Thoracic aorta (tissue), 2 donors: Measurements from ENCODE around the gene EXOC4. TPM values are rescaled to one million over a fixed set of nuclear protein-coding genes. Genes with fewer than 3 reads are reported as not detected.

Experiments
- ATAC-seq: fragments of 150-250 bp; one replicate; pipeline ENCODE4 v1.8.0; 2017; ENCODE audit warnings: low read depth; ENCODE audit not compliant: insufficient number of reproducible peaks, low FRiP score
- DNase-seq: peaks from one replicate; pipeline ENCODE4 v3.0.0-alpha.2; 2020; ENCODE audit warnings: low spot score
- H3K27ac ChIP-seq, 2 donors: fragments of 200-600 bp; sonication (generic); 1 replicate in 1 of 2; 2 replicates in 1 of 2; pipeline ENCODE4 v1.5.1; 2016; ENCODE audit warnings: mild to moderate bottlenecking in 2 of 2, moderate library complexity in 2 of 2
- H3K27me3 ChIP-seq: fragments of 200-600 bp; sonication (generic); replicated peaks from 2 replicates; pipeline ENCODE4 v1.6.0; 2016; ENCODE audit warnings: mild to moderate bottlenecking; ENCODE audit not compliant: insufficient read depth
- H3K36me3 ChIP-seq: fragments of 200-600 bp; sonication (generic); one replicate; pipeline ENCODE4 v1.5.1; 2016
- H3K4me1 ChIP-seq, 2 donors: fragments of 200-600 bp; sonication (generic); 1 replicate in 1 of 2; 2 replicates in 1 of 2; pipeline versions ENCODE4 v1.5.1 to v1.6.0; 2016; ENCODE audit warnings: low read depth in 2 of 2, mild to moderate bottlenecking in 1 of 2; ENCODE audit not compliant: control insufficient read depth in 1 of 2
- H3K4me3 ChIP-seq: fragments of 200-600 bp; sonication (generic); 2 replicates; pipeline ENCODE4 v1.5.1; 2016; ENCODE audit warnings: mild to moderate bottlenecking
- H3K9me3 ChIP-seq: fragments of 200-600 bp; sonication (generic); 2 replicates; pipeline ENCODE4 v1.5.1; 2016
- total RNA-seq, 2 donors: library from RNA; depleted of rRNA; stranded (reverse); fragments of >200 nt; gene quantifications; one replicate each; pipeline versions ENCODE4 v1.1.0 to v1.2.3, GENCODE V29; 2016
- TF ChIP-seq, protein P1 (sequence below): fragments of 200-600 bp; sonication (generic); IDR thresholded peaks from one replicate; pipeline ENCODE4 v1.5.1; 2019; ENCODE audit warnings: antibody characterized with exemption

The EXOC4 gene
- total RNA-seq, 2 donors from 2014 or later = 65.3 to 72.8 TPM

DNA sequence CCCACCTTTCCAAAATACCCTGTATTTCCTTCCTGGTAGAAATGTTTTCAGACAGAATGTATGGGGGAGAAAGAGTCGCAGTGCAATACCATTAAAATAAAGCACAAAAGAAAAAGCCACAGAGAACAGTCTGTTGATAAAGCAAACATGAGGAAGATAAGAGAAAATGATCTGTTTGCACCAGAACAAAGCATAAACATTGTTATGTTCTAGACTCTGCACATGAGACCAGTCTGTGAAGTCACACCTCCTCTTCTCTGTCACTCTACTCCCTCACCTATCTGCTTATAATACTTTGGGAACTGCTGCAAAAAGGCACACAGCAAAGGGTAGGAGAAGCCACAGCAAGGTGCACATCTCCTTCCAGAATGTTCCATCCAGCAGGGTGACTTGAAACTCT, 807.0 kb downstream of the EXOC4 start:
- TF ChIP-seq, protein P1, sequence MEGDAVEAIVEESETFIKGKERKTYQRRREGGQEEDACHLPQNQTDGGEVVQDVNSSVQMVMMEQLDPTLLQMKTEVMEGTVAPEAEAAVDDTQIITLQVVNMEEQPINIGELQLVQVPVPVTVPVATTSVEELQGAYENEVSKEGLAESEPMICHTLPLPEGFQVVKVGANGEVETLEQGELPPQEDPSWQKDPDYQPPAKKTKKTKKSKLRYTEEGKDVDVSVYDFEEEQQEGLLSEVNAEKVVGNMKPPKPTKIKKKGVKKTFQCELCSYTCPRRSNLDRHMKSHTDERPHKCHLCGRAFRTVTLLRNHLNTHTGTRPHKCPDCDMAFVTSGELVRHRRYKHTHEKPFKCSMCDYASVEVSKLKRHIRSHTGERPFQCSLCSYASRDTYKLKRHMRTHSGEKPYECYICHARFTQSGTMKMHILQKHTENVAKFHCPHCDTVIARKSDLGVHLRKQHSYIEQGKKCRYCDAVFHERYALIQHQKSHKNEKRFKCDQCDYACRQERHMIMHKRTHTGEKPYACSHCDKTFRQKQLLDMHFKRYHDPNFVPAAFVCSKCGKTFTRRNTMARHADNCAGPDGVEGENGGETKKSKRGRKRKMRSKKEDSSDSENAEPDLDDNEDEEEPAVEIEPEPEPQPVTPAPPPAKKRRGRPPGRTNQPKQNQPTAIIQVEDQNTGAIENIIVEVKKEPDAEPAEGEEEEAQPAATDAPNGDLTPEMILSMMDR = no peak
- Histone ChIP-seq H3K27ac (no peak overlapping the region), H3K4me1 (peaks cover 0 to 4% of the 10 kb centered on the region in 2 donors), H3K27me3 (no peaks in the 10 kb centered on the region), H3K4me3 (no peak overlapping the region), H3K36me3 (no peaks in the 10 kb centered on the region), H3K9me3 (no peaks in the 10 kb centered on the region)
- no peak for DNase-seq
- no peak for ATAC-seq

GRCh38 chr7:134060874-134061273, 808.0 kb downstream of the EXOC4 start:
- Histone ChIP-seq H3K9me3 (no peaks in the 10 kb centered on the region), H3K36me3 (no peaks in the 10 kb centered on the region), H3K4me1 (peaks cover 0 to 4% of the 10 kb centered on the region in 2 donors), H3K27me3 (no peaks in the 10 kb centered on the region), H3K4me3 (no peak overlapping the region), H3K27ac (no peak overlapping the region)
- DNase-seq (no peak), ATAC-seq (no peak)
- TF ChIP-seq, protein P1 = no peak

GRCh38 chr7:134062460-134062859, 809.6 kb downstream of the EXOC4 start:
- H3K36me3 ChIP-seq = no peaks in the 10 kb centered on the region
- H3K27ac ChIP-seq = no peak overlapping the region
- DNase-seq = no peak
- no peak overlapping the region for H3K4me3 ChIP-seq
- no peaks in the 10 kb centered on the region for H3K27me3 ChIP-seq
- H3K9me3 ChIP-seq = no peaks in the 10 kb centered on the region
- no peak for ATAC-seq
- peaks cover 0 to 4% of the 10 kb centered on the region in 2 donors for H3K4me1 ChIP-seq
- TF ChIP-seq, protein P1 = no peak

DNA sequence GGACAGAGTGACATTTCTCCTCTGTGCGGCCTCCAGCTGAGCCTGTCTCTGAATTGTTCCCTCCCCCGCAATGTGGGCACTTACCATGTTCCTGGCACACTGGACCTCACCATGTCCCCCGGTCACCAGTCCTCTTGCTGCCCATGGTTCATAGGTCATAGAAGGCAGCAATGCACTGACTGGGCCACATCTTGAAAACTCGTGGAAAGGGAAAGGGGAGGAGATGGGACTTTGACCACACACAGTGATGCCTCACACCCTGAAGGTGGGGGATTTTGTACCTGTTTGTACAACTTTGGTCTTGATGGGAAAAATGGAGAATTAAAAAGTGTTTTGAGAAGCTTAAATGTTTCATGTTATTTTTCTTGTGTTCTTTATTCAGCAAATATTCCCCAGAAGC, 812.5 kb downstream of the EXOC4 start:
- TF ChIP-seq, protein P1 = no peak
- H3K27ac ChIP-seq = no peak overlapping the region
- no peak for DNase-seq
- H3K4me1 ChIP-seq = no peaks in the 10 kb centered on the region
- H3K27me3 ChIP-seq = no peaks in the 10 kb centered on the region
- no peaks in the 10 kb centered on the region for H3K9me3 ChIP-seq
- H3K36me3 ChIP-seq = no peaks in the 10 kb centered on the region
- no peak for ATAC-seq
- H3K4me3 ChIP-seq = no peak overlapping the region

- TF ChIP-seq, protein P1 = no peak
- Histone ChIP-seq H3K27ac (no peak overlapping the region), H3K4me1 (no peaks in the 10 kb centered on the region), H3K4me3 (no peak overlapping the region), H3K36me3 (no peaks in the 10 kb centered on the region), H3K9me3 (no peaks in the 10 kb centered on the region), H3K27me3 (no peaks in the 10 kb centered on the region)
- ATAC-seq (no peak), DNase-seq (no peak)
These were observed 814.3 kb downstream of the EXOC4 start for GRCh38 chr7:134067164-134067563.
